ENCODE results near the gene DRC1.

GRCh38 chr2:26459991-26460612, 58.4 kb downstream of the DRC1 start:
- TF ChIP-seq POLR2A (IDR thresholded peaks at IDR 0.05; ENCODE audit: low read depth), result no peak
- TF ChIP-seq CTCF (IDR thresholded peaks at IDR 0.05), result no peak
- TF ChIP-seq POLR2AphosphoS5 (IDR thresholded peaks at IDR 0.05), result no peak
- TF ChIP-seq EP300 (IDR thresholded peaks at IDR 0.05), result no peak

Measured in esophagus muscularis mucosa (tissue), 4 donors.